Colonic mucosa (tissue), 4 donors: ENCODE measurements around the gene GABBR1. TPM values are rescaled to one million over a fixed set of nuclear protein-coding genes. Genes with fewer than 3 reads are reported as not detected.

ENCODE experiments used
- DNase-seq: peaks from one replicate; pipeline ENCODE4 v3.0.0-alpha.2; 2020
- H3K27ac ChIP-seq: fragments of 200-600 bp; one replicate; pipeline ENCODE4 v1.8.0; 2021
- H3K27me3 ChIP-seq: fragments of 200-600 bp; one replicate; pipeline ENCODE4 v1.8.0; 2021
- H3K36me3 ChIP-seq: fragments of 200-600 bp; one replicate; pipeline ENCODE4 v1.8.0; 2021
- H3K4me1 ChIP-seq: fragments of 200-600 bp; one replicate; pipeline ENCODE4 v1.8.0; 2021; ENCODE audit warnings: mild to moderate bottlenecking
- H3K4me3 ChIP-seq: fragments of 200-600 bp; one replicate; pipeline ENCODE4 v1.8.0; 2021
- H3K9ac ChIP-seq, 2 donors: one replicate each; pipeline ENCODE4 v1.7.0; 2013; ENCODE audit warnings: control low read depth in 2 of 2, low read depth in 2 of 2, low read length in 2 of 2
- H3K9me3 ChIP-seq: fragments of 200-600 bp; one replicate; pipeline ENCODE4 v1.8.0; 2021
- intact Hi-C: fragments of 100-400 bp; cut with DNase I; formaldehyde crosslinking; loops from one replicate; pipeline ENCODE4 v1.14.1; 2022
- total RNA-seq, 2 donors: library from RNA; stranded (reverse); fragmentation: NEBNext Ultra II Directional in 1 of 2; extraction: Animal tissue kit (Norgen Biotek cat#: 25700) in 1 of 2; gene quantifications; one replicate each; pipeline ENCODE4 v1.2.1, GENCODE V29; 2021
- TF ChIP-seq, protein P1 (sequence below): fragments of 200-600 bp; IDR thresholded peaks from one replicate; pipeline ENCODE4 v1.8.0; 2022; ENCODE audit warnings: antibody characterized with exemption, mild to moderate bottlenecking
- donor health status: healthy.
- donor health status: DM: no; HTN: no; CAD: no.
- donor health status: DM: no; HTN: no; CAD: no.

Gene GABBR1
- total RNA-seq, 2 donors from 2014 or later = 15.5 to 18.6 TPM

DNA sequence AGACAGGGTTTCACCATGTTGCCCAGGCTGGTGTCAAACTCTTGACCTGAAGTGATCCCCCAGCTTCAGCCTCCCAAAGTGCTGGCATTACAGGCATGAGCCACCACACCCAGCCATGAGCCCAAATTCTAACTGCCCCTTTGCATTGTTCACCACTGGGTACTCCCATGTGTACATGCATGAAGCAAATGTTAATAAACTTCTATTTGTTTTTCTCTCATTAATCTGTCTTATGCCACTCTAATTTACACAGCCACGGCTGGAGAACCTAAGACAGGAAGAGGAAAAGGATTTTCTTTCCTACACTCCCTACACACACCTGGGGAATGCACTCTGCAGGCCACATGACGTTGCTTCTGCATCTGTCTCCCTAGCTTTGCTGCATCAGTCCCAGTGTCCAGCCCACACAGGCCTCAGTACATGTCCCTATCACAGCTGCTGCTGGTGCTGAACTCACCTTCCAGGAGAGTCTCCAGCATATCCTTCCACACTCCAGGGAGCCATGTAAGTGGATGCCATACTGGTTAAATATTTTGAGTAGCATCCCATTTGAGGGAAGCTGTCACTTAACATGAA, 34.7 kb downstream of the GABBR1 start:
- H3K9me3 ChIP-seq = no peaks in the 10 kb centered on the region
- no peaks in the 10 kb centered on the region for H3K4me1 ChIP-seq
- DNase-seq = no peak
- TF ChIP-seq, protein P1, sequence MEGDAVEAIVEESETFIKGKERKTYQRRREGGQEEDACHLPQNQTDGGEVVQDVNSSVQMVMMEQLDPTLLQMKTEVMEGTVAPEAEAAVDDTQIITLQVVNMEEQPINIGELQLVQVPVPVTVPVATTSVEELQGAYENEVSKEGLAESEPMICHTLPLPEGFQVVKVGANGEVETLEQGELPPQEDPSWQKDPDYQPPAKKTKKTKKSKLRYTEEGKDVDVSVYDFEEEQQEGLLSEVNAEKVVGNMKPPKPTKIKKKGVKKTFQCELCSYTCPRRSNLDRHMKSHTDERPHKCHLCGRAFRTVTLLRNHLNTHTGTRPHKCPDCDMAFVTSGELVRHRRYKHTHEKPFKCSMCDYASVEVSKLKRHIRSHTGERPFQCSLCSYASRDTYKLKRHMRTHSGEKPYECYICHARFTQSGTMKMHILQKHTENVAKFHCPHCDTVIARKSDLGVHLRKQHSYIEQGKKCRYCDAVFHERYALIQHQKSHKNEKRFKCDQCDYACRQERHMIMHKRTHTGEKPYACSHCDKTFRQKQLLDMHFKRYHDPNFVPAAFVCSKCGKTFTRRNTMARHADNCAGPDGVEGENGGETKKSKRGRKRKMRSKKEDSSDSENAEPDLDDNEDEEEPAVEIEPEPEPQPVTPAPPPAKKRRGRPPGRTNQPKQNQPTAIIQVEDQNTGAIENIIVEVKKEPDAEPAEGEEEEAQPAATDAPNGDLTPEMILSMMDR = no peak
- no peaks in the 10 kb centered on the region for H3K36me3 ChIP-seq
- H3K9ac ChIP-seq = no peak overlapping the region
- no peak overlapping the region for H3K27ac ChIP-seq
- H3K4me3 ChIP-seq = no peak overlapping the region
- H3K27me3 ChIP-seq = no peaks in the 10 kb centered on the region
- intact Hi-C loops = no loop called here

DNA sequence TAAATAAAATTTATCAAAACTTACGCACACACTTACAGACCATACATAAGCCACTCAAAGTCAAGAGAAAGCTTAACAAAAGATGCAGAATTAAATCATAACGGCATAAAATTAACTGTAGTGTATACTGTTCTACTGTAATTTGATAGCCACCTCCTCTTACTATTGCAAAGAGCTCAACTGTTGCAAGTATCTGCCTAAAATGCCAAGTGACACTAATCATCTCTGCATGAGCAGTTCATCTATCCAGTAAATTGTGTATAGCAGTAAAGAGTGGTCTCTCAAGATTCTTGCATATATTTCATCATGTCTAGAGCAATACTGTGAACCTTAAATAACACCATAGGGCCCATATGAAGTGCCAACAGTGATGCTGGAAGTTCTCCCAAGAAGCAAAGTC, 35.8 kb downstream of the GABBR1 start:
- TF ChIP-seq, protein P1 = no peak
- Histone ChIP-seq H3K4me1 (no peaks in the 10 kb centered on the region), H3K9me3 (no peaks in the 10 kb centered on the region), H3K36me3 (no peaks in the 10 kb centered on the region), H3K9ac (no peak overlapping the region), H3K27ac (no peak overlapping the region), H3K27me3 (no peaks in the 10 kb centered on the region), H3K4me3 (no peak overlapping the region)
- intact Hi-C loops = no loop called here
- DNase-seq = no peak

DNA sequence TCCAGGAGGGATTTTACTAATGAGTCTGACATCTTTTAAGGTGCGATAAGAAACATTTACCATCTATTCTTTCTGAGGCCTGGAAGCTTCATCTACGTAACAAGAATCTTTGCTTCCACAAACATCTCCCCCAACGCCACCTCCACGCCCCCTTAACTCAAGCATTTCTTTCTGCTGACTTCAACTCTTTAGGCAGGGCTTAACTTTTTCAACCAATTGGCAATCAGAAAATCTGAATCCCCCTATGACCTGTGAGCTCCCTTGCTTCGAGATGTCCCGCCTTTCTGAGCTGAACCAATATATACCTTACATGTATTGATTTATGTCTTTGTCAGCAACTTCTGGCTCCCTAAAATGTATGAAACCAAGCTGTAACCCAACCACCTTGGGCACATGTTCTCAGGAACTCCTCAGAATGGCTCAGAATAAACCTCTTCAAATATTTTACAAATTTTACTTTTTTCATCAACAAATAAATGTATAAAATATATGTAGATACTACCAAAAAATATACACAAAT, 36.5 kb downstream of the GABBR1 start:
- Histone ChIP-seq H3K27ac (no peak overlapping the region), H3K4me3 (no peak overlapping the region), H3K36me3 (no peaks in the 10 kb centered on the region), H3K9ac (no peak overlapping the region), H3K9me3 (no peaks in the 10 kb centered on the region), H3K4me1 (no peaks in the 10 kb centered on the region), H3K27me3 (no peaks in the 10 kb centered on the region)
- TF ChIP-seq, protein P1 = no peak
- no peak for DNase-seq
- intact Hi-C loops = no loop called here

DNA sequence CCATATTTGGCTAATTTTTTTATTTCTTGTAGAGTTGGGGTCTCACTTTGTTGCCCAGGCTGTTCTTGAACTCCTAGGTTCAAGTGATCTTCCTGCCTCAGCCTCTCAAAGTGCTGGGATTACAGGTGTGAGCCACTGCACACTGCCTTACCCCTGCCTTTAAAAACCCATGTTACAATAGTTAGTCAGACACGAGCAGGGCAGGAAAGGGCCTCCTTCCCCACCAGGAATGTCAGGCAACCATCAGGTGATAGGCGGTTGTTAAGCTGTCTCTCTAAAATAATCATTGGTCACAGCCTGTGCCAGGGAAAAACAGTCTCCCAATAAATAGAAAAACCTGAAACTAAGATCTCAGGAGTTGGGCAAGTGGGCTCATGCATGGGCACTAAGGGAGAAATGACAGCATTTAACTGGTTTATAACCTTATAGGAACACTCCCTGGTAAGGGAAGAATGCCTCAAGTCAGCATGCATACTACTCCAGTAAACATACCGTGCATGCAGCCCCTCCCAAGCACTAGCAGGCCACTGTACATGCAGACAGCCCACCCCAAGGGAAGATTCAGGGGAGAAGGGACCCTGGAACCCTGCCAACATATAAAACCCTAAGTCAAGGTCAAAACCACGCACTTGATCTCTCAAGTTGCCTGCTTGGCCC, 39.7 kb downstream of the GABBR1 start:
- DNase-seq = no peak
- intact Hi-C loops = no loop called here
- H3K27ac ChIP-seq = no peak overlapping the region
- no peaks in the 10 kb centered on the region for H3K4me1 ChIP-seq
- no peak overlapping the region for H3K4me3 ChIP-seq
- TF ChIP-seq, protein P1 = no peak
- no peaks in the 10 kb centered on the region for H3K36me3 ChIP-seq
- no peaks in the 10 kb centered on the region for H3K9me3 ChIP-seq
- H3K27me3 ChIP-seq = no peaks in the 10 kb centered on the region
- H3K9ac ChIP-seq = no peak overlapping the region

DNA sequence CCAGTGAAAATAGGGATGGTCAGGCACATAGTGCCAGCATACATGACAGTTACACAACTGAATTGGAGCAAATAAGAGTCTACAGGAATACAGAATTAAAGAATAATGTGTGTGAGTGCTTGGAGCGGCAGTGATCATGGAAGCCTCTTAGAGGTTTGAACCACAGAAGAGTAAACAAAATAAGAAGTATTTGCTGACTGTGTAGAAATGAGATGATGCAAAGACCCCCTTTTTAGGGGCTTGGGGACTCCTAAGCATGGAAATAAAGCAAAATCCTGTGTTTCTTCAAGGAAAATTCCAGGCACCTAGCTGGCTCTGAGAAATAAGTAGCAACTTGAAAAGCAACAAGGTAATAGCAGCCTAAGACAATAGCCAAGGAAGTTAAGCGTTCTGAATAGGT, 41.3 kb downstream of the GABBR1 start:
- no peak overlapping the region for H3K27ac ChIP-seq
- no peaks in the 10 kb centered on the region for H3K36me3 ChIP-seq
- no peak overlapping the region for H3K9ac ChIP-seq
- H3K4me1 ChIP-seq = no peaks in the 10 kb centered on the region
- no peaks in the 10 kb centered on the region for H3K27me3 ChIP-seq
- TF ChIP-seq, protein P1 = no peak
- H3K9me3 ChIP-seq = no peaks in the 10 kb centered on the region
- no peak for DNase-seq
- no peak overlapping the region for H3K4me3 ChIP-seq
- intact Hi-C loops = no loop called here
